Spinal cord (tissue), 4 donors: ENCODE data around the gene MTX3. TPM values are rescaled to one million over a fixed set of nuclear protein-coding genes. Genes with fewer than 3 reads are reported as not detected.

Experiments
- polyA plus RNA-seq, 2 donors: library from polyadenylated mRNA; unstranded; fragments of 120-200 nt; gene quantifications; one replicate each; pipeline ENCODE4 v1.2.1, GENCODE V29; 2013; ENCODE audit not compliant: insufficient read length in 2 of 2
- small RNA-seq: library from RNA; depleted of rRNA; stranded (forward); fragments of <200 nt; gene quantifications from one replicate; pipeline ENCODE3, GENCODE V24; 2014; ENCODE audit warnings: low replicate concordance
- total RNA-seq, 2 donors: library from RNA; depleted of rRNA in 1 of 2; stranded (reverse); fragments of 120-200 nt in 1 of 2; fragments of >200 nt in 1 of 2; gene quantifications; one replicate each; pipeline versions ENCODE4 v1.2.3 to v1.2.4, GENCODE V29; 2013 to 2014

The MTX3 gene
- total and polyA plus RNA-seq, 4 donors = 13.4 to 28.2 (median 18.3) TPM

Small RNA genes within 50 kb of the gene (small RNA-seq; reads per million reads assigned to genes)
- not detected for gene TRMT112P2

Other genes with a start within 250 kb of the MTX3 start
- gene THBS4, start 44.1 kb upstream of the MTX3 start, total RNA-seq = 10 to 100 TPM; 20.3 to 22.7 TPM
- 10 to 100 TPM; 25.9 to 30.1 TPM for gene THBS4, start 44.1 kb upstream of the MTX3 start, polyA plus RNA-seq